ENCODE measurements around the gene CACNG8.

Gene CACNG8

DNA sequence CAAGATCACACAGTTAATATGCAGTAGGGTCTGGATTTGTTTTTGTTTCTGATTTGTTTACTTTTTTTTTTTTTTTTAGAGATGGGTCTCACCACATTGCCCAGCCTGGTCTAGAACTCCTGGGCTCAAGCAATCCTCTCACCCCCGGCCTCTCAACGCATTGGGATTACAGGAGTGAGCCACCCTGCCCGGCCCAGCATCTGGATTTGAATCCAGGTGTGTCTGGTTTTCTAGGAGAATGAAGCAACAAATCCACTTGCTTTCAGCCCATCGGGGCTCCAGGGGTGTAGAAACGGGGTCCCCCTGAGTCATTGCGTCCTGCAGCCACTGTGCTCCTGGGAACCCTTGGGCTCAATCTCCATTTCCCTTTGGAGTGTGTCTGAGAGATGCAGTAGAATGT lies 6.6 kb downstream of the CACNG8 start (continued):
- TF ChIP-seq, protein P1, sequence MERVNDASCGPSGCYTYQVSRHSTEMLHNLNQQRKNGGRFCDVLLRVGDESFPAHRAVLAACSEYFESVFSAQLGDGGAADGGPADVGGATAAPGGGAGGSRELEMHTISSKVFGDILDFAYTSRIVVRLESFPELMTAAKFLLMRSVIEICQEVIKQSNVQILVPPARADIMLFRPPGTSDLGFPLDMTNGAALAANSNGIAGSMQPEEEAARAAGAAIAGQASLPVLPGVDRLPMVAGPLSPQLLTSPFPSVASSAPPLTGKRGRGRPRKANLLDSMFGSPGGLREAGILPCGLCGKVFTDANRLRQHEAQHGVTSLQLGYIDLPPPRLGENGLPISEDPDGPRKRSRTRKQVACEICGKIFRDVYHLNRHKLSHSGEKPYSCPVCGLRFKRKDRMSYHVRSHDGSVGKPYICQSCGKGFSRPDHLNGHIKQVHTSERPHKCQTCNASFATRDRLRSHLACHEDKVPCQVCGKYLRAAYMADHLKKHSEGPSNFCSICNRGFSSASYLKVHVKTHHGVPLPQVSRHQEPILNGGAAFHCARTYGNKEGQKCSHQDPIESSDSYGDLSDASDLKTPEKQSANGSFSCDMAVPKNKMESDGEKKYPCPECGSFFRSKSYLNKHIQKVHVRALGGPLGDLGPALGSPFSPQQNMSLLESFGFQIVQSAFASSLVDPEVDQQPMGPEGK (CRISPR knock-in tag; IDR thresholded peaks at IDR 0.05; ENCODE audit: borderline replicate concordance), result no peak
- no peak for TF ChIP-seq SNAI2 (CRISPR knock-in tag; IDR thresholded peaks at IDR 0.05)
- no peak for TF ChIP-seq ZNF8 (CRISPR knock-in tag; IDR thresholded peaks at IDR 0.05)
- no peak for TF ChIP-seq OSR1 (CRISPR knock-in tag; IDR thresholded peaks at IDR 0.05)
- TF ChIP-seq ZC3H10 (CRISPR knock-in tag; IDR thresholded peaks at IDR 0.05), result no peak
- no peak for TF ChIP-seq PPARA (CRISPR knock-in tag; IDR thresholded peaks at IDR 0.05; ENCODE audit: borderline replicate concordance)
- no peak for TF ChIP-seq ARNTL (CRISPR knock-in tag; IDR thresholded peaks at IDR 0.05; ENCODE audit: borderline replicate concordance, low read depth)
- no peak for TF ChIP-seq ZNF565 (CRISPR knock-in tag; conservative IDR thresholded peaks at IDR 0.05; ENCODE audit: low read depth)

DNA sequence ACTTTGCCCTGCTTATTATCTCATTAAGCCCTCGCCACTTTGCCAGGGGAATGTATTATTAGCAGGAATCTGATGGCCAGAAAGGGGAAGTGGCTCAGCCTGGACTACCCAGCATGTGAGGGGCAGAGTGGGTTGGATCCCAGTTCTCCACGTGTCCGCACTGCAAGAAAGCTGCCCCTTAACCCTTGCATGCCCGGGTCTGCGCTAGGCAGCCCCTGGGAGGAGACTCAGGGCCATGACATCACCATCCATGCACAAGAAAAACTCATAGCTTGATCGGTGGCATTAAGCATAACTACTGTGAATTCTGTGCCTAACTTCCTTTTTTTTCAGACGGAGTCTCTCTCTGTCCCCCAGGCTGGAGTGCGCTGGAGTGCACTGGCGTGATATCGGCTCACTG lies 8.9 kb downstream of the CACNG8 start:
- TF ChIP-seq ISL1 (CRISPR knock-in tag; IDR thresholded peaks at IDR 0.05), result no peak
- no peak for ATAC-seq

DNA sequence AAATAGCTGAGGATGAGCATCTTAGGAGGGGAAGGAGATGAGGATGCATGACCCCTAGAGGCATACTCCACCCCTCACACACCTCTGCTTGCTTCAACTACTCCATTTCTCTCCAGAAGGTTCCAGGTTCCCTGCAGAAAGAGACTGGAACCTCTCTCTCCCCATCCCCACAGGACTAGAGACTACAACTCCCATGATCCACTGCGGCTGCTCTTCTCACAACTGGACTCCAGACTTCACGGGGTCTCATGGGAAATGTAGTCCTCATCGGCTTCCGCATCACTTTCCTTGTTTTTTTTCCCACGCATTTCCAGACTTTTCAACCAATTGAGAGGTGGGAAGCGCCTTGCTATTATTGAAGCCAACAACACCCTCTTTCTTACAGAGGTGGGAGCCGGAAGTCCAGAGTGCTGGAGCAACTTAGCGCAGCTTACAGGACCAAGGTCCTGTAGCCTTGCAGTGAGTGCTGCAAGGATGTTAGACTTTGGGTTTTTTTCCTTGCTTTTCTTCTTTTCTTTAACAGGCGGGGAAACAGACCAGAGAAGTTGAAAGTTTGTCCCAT lies 14.8 kb downstream of the CACNG8 start:
- ATAC-seq, result peak; percentile 48
- TF ChIP-seq ZC3H10 (CRISPR knock-in tag; IDR thresholded peaks at IDR 0.05) (no peak), ZNF565 (CRISPR knock-in tag; conservative IDR thresholded peaks at IDR 0.05; ENCODE audit: low read depth) (no peak), CSDC2 (CRISPR knock-in tag; IDR thresholded peaks at IDR 0.05) (no peak), TCF4 (CRISPR knock-in tag; IDR thresholded peaks at IDR 0.05; ENCODE audit: borderline replicate concordance) (no peak), ZNF8 (CRISPR knock-in tag; IDR thresholded peaks at IDR 0.05) (no peak), ZFP3 (CRISPR knock-in tag; IDR thresholded peaks at IDR 0.05) (no peak), ISL1 (CRISPR knock-in tag; IDR thresholded peaks at IDR 0.05) (no peak), PPARA (CRISPR knock-in tag; IDR thresholded peaks at IDR 0.05; ENCODE audit: borderline replicate concordance) (no peak), GLIS3 (CRISPR knock-in tag; IDR thresholded peaks at IDR 0.05) (no peak), TOX (CRISPR knock-in tag; IDR thresholded peaks at IDR 0.05; ENCODE audit: borderline replicate concordance) (no peak), OSR1 (CRISPR knock-in tag; IDR thresholded peaks at IDR 0.05) (no peak)
- TF ChIP-seq, protein P2, sequence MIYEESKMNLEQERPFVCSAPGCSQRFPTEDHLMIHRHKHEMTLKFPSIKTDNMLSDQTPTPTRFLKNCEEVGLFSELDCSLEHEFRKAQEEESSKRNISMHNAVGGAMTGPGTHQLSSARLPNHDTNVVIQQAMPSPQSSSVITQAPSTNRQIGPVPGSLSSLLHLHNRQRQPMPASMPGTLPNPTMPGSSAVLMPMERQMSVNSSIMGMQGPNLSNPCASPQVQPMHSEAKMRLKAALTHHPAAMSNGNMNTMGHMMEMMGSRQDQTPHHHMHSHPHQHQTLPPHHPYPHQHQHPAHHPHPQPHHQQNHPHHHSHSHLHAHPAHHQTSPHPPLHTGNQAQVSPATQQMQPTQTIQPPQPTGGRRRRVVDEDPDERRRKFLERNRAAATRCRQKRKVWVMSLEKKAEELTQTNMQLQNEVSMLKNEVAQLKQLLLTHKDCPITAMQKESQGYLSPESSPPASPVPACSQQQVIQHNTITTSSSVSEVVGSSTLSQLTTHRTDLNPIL (CRISPR knock-in tag; IDR thresholded peaks at IDR 0.05; ENCODE audit: low read depth), result no peak
- TF ChIP-seq, protein P1 (CRISPR knock-in tag; IDR thresholded peaks at IDR 0.05; ENCODE audit: borderline replicate concordance), result no peak
- TF ChIP-seq, protein P3, sequence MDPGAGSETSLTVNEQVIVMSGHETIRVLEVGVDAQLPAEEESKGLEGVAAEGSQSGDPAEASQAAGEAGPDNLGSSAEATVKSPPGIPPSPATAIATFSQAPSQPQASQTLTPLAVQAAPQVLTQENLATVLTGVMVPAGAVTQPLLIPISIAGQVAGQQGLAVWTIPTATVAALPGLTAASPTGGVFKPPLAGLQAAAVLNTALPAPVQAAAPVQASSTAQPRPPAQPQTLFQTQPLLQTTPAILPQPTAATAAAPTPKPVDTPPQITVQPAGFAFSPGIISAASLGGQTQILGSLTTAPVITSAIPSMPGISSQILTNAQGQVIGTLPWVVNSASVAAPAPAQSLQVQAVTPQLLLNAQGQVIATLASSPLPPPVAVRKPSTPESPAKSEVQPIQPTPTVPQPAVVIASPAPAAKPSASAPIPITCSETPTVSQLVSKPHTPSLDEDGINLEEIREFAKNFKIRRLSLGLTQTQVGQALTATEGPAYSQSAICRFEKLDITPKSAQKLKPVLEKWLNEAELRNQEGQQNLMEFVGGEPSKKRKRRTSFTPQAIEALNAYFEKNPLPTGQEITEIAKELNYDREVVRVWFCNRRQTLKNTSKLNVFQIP (CRISPR knock-in tag; IDR thresholded peaks at IDR 0.05; ENCODE audit: borderline replicate concordance, low read depth), result no peak
- TF ChIP-seq, protein P4, sequence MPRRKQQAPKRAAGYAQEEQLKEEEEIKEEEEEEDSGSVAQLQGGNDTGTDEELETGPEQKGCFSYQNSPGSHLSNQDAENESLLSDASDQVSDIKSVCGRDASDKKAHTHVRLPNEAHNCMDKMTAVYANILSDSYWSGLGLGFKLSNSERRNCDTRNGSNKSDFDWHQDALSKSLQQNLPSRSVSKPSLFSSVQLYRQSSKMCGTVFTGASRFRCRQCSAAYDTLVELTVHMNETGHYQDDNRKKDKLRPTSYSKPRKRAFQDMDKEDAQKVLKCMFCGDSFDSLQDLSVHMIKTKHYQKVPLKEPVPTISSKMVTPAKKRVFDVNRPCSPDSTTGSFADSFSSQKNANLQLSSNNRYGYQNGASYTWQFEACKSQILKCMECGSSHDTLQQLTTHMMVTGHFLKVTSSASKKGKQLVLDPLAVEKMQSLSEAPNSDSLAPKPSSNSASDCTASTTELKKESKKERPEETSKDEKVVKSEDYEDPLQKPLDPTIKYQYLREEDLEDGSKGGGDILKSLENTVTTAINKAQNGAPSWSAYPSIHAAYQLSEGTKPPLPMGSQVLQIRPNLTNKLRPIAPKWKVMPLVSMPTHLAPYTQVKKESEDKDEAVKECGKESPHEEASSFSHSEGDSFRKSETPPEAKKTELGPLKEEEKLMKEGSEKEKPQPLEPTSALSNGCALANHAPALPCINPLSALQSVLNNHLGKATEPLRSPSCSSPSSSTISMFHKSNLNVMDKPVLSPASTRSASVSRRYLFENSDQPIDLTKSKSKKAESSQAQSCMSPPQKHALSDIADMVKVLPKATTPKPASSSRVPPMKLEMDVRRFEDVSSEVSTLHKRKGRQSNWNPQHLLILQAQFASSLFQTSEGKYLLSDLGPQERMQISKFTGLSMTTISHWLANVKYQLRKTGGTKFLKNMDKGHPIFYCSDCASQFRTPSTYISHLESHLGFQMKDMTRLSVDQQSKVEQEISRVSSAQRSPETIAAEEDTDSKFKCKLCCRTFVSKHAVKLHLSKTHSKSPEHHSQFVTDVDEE (CRISPR knock-in tag; IDR thresholded peaks at IDR 0.05), result no peak
- TF ChIP-seq, protein P5, sequence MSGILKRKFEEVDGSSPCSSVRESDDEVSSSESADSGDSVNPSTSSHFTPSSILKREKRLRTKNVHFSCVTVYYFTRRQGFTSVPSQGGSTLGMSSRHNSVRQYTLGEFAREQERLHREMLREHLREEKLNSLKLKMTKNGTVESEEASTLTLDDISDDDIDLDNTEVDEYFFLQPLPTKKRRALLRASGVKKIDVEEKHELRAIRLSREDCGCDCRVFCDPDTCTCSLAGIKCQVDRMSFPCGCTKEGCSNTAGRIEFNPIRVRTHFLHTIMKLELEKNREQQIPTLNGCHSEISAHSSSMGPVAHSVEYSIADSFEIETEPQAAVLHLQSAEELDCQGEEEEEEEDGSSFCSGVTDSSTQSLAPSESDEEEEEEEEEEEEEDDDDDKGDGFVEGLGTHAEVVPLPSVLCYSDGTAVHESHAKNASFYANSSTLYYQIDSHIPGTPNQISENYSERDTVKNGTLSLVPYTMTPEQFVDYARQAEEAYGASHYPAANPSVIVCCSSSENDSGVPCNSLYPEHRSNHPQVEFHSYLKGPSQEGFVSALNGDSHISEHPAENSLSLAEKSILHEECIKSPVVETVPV (CRISPR knock-in tag; IDR thresholded peaks at IDR 0.05), result no peak

All from SK-N-SH treated with all-trans-retinoic acid at 6 μM for 48 hours (cell line).